ENCODE data around the gene USP38. TPM values are rescaled to one million over a fixed set of nuclear protein-coding genes. Genes with fewer than 3 reads are reported as not detected.
A peak's percentile ranks its signal among the peaks of the same experiment; 100 is the strongest.
"Not testable (repeated sequence)": the region's sequence is repeated elsewhere in the genome, so short reads cannot be mapped to it uniquely, and the experiment has no call there.

Gene USP38
- total RNA-seq, 1 experiment from 2014 or later, result 10.3 TPM

GRCh38 chr4:143251779-143252178 is 67.1 kb downstream of the USP38 start:
- in situ Hi-C loops (cut with HindIII; ENCODE audit: low pct_unique_long_range_greater_than_20kb, low sequenced_read_pairs), result no loop called here
- DNase-seq (ENCODE audit: low read depth, low spot score), result no peak

- DNase-seq (ENCODE audit: low read depth, low spot score), result no peak
- in situ Hi-C loops (cut with HindIII; ENCODE audit: low pct_unique_long_range_greater_than_20kb, low sequenced_read_pairs), result no loop called here
Observed at GRCh38 chr4:143252478-143252877, 67.8 kb downstream of the USP38 start.

GRCh38 chr4:143253166-143253565 is 68.4 kb downstream of the USP38 start:
- no peak for DNase-seq (ENCODE audit: low read depth, low spot score)
- in situ Hi-C loops (cut with HindIII; ENCODE audit: low pct_unique_long_range_greater_than_20kb, low sequenced_read_pairs), result no loop called here

GRCh38 chr4:143254491-143255226 is 69.9 kb downstream of the USP38 start:
- peak; percentile 13 for DNase-seq (ENCODE audit: low read depth, low spot score)
- in situ Hi-C loops (cut with HindIII; ENCODE audit: low pct_unique_long_range_greater_than_20kb, low sequenced_read_pairs), result no loop called here

GRCh38 chr4:143256456-143256855 is 71.7 kb downstream of the USP38 start:
- in situ Hi-C loops (cut with HindIII; ENCODE audit: low pct_unique_long_range_greater_than_20kb, low sequenced_read_pairs), result no loop called here
- no peak for DNase-seq (ENCODE audit: low read depth, low spot score)

- in situ Hi-C loops (cut with HindIII; ENCODE audit: low pct_unique_long_range_greater_than_20kb, low sequenced_read_pairs), result no loop called here
- DNase-seq (ENCODE audit: low read depth, low spot score), result no peak
Observed at GRCh38 chr4:143257356-143257755, 72.6 kb downstream of the USP38 start.

- no peak for DNase-seq (ENCODE audit: low read depth, low spot score)
- in situ Hi-C loops (cut with HindIII; ENCODE audit: low pct_unique_long_range_greater_than_20kb, low sequenced_read_pairs), result no loop called here
Observed at GRCh38 chr4:143260750-143261149, 76.0 kb downstream of the USP38 start.

GRCh38 chr4:143262838-143263237 is 78.1 kb downstream of the USP38 start:
- DNase-seq (ENCODE audit: low read depth, low spot score), result no peak
- in situ Hi-C loops (cut with HindIII; ENCODE audit: low pct_unique_long_range_greater_than_20kb, low sequenced_read_pairs), result no loop called here

GRCh38 chr4:143267690-143268089 is 83.0 kb downstream of the USP38 start:
- DNase-seq (ENCODE audit: low read depth, low spot score); in situ Hi-C loops (cut with HindIII; ENCODE audit: low pct_unique_long_range_greater_than_20kb, low sequenced_read_pairs): not testable (repeated sequence)

- in situ Hi-C loops (cut with HindIII; ENCODE audit: low pct_unique_long_range_greater_than_20kb, low sequenced_read_pairs), result no loop called here
- DNase-seq (ENCODE audit: low read depth, low spot score), result no peak
Observed at GRCh38 chr4:143270256-143270838, 85.6 kb downstream of the USP38 start.

Other genes with a start within 250 kb of the USP38 start
- gene GAB1, start 152.0 kb downstream of the USP38 start, total RNA-seq (2014; rRNA removed; shearing (Covaris generic)), result 11.3 and 12.8 TPM in 2 replicates

Measured in SK-MEL-5 (cell line).